GM23338 (cell line): ENCODE measurements around the gene PREB. TPM values are rescaled to one million over a fixed set of nuclear protein-coding genes. Genes with fewer than 3 reads are reported as not detected.

ENCODE experiments used
- ATAC-seq: fragments of 200-7000 bp; cut with Tn5 transposase; 3 replicates; pipeline ENCODE4 v1.9.1; 2020
- DNase-seq: peaks from one replicate; pipeline ENCODE4 v3.0.0-alpha.2; 2015; ENCODE audit warnings: low spot score
- H2AFZ ChIP-seq: fragments of 200-600 bp; sonication (generic); 2 replicates; pipeline ENCODE4 v1.8.0; 2016; ENCODE audit warnings: antibody characterized with exemption, mild to moderate bottlenecking, moderate library complexity
- H3F3A ChIP-seq: fragments of 200-600 bp; sonication (generic); replicated peaks from 2 replicates; pipeline ENCODE4 v1.8.0; 2017; ENCODE audit warnings: antibody characterized with exemption, mixed run types, low read depth
- H3K27ac ChIP-seq: fragments of 200-600 bp; sonication (generic); 2 replicates; pipeline ENCODE4 v1.6.1; 2016; ENCODE audit warnings: low read depth
- H3K27me3 ChIP-seq: fragments of 200-600 bp; sonication (generic); 2 replicates; pipeline ENCODE4 v1.8.0; 2016; ENCODE audit warnings: mild to moderate bottlenecking, mixed run types, moderate library complexity; ENCODE audit not compliant: insufficient read depth
- H3K36me3 ChIP-seq: fragments of 200-600 bp; sonication (generic); 2 replicates; pipeline ENCODE4 v1.8.0; 2016; ENCODE audit warnings: mild to moderate bottlenecking; ENCODE audit not compliant: insufficient read depth
- H3K4me1 ChIP-seq: fragments of 200-600 bp; sonication (generic); 2 replicates; pipeline ENCODE4 v1.8.0; 2016; ENCODE audit warnings: mild to moderate bottlenecking, moderate library complexity; ENCODE audit not compliant: insufficient read depth
- H3K4me2 ChIP-seq: fragments of 200-600 bp; sonication (generic); 2 replicates; pipeline ENCODE4 v1.7.1; 2017; ENCODE audit warnings: mixed run types
- H3K4me3 ChIP-seq: fragments of 200-600 bp; sonication (generic); 2 replicates; pipeline ENCODE4 v1.6.1; 2016; ENCODE audit warnings: mixed run types
- H3K79me2 ChIP-seq: fragments of 200-600 bp; sonication (generic); replicated peaks from 2 replicates; pipeline ENCODE4 v1.8.0; 2017; ENCODE audit warnings: mild to moderate bottlenecking; ENCODE audit not compliant: insufficient read depth
- H3K9me2 ChIP-seq: fragments of 200-600 bp; sonication (generic); 2 replicates; pipeline ENCODE4 v1.8.0; 2017; ENCODE audit not compliant: insufficient read depth
- H4K20me1 ChIP-seq: fragments of 200-600 bp; sonication (generic); replicated peaks from 2 replicates; pipeline ENCODE4 v1.8.0; 2017; ENCODE audit warnings: mild to moderate bottlenecking; ENCODE audit not compliant: insufficient read depth
- H3K27ac Mint-ChIP-seq: 2 replicates; pipeline ENCODE4 v1.8.0; 2020; ENCODE audit warnings: inconsistent platforms, mild to moderate bottlenecking, moderate library complexity, mixed read lengths
- H3K27me3 Mint-ChIP-seq: 3 replicates; pipeline ENCODE4 v1.8.0; 2022; ENCODE audit warnings: low read depth, mild to moderate bottlenecking, moderate library complexity, mixed read lengths, inconsistent platforms; ENCODE audit not compliant: insufficient read depth, poor library complexity
- H3K36me3 Mint-ChIP-seq: 3 replicates; pipeline ENCODE4 v1.8.0; 2021; ENCODE audit warnings: low read depth, mild to moderate bottlenecking, inconsistent platforms, moderate library complexity, mixed read lengths
- H3K4me1 Mint-ChIP-seq: 3 replicates; pipeline ENCODE4 v1.8.0; 2020; ENCODE audit warnings: mild to moderate bottlenecking, inconsistent platforms, mixed read lengths
- H3K4me3 Mint-ChIP-seq: 3 replicates; pipeline ENCODE4 v1.8.0; 2021; ENCODE audit warnings: moderate library complexity, mild to moderate bottlenecking, inconsistent platforms, mixed read lengths
- H3K9me3 Mint-ChIP-seq: 3 replicates; pipeline ENCODE4 v1.8.0; 2020; ENCODE audit warnings: moderate library complexity, mild to moderate bottlenecking, inconsistent platforms, mixed read lengths
- CREB1 ChIP-seq: fragments of 250-450 bp; sonication (Bioruptor Pico); IDR thresholded peaks from 2 replicates; pipeline ENCODE4 v1.5.0; 2020; ENCODE audit warnings: low read depth, mild to moderate bottlenecking, moderate library complexity
- EZH2 ChIP-seq: fragments of 200-600 bp; sonication (generic); IDR thresholded peaks from one replicate; pipeline ENCODE4 v1.8.0; 2017; ENCODE audit warnings: antibody characterized with exemption, mild to moderate bottlenecking, low read depth; ENCODE audit not compliant: unreplicated experiment
- EZH2phosphoT487 ChIP-seq: fragments of 200-600 bp; sonication (generic); IDR thresholded peaks from one replicate; pipeline ENCODE4 v1.8.1; 2018; ENCODE audit warnings: antibody characterized with exemption; ENCODE audit not compliant: unreplicated experiment
- JUNB ChIP-seq: IDR thresholded peaks from one replicate; pipeline ENCODE4 v1.6.1; 2016; ENCODE audit warnings: antibody characterized with exemption; ENCODE audit not compliant: unreplicated experiment
- NANOG ChIP-seq: IDR thresholded peaks from 2 replicates; pipeline ENCODE4 v1.6.1; 2016; ENCODE audit warnings: antibody characterized with exemption, borderline replicate concordance
- POLR2AphosphoS5 ChIP-seq: IDR thresholded peaks from 2 replicates; pipeline ENCODE4 v1.6.1; 2016; ENCODE audit warnings: antibody characterized with exemption, low read depth
- STAT1 ChIP-seq: IDR thresholded peaks from one replicate; pipeline ENCODE4 v1.6.1; 2016; ENCODE audit warnings: antibody characterized with exemption; ENCODE audit not compliant: unreplicated experiment
- ZNF114 ChIP-seq: fragments of 250-450 bp; sonication (Bioruptor Pico); IDR thresholded peaks from 2 replicates; pipeline ENCODE4 v1.5.0; 2020; ENCODE audit warnings: mild to moderate bottlenecking, moderate library complexity
- ZNF331 ChIP-seq: fragments of 250-450 bp; sonication (Bioruptor Pico); IDR thresholded peaks from 2 replicates; pipeline ENCODE4 v1.5.0; 2020; ENCODE audit warnings: low read depth, mild to moderate bottlenecking, moderate library complexity
- polyA plus RNA-seq: library from polyadenylated mRNA; unstranded; fragments of >200 nt; fragmentation: Nextera tagmentation; extraction: Ambion mirVana; gene quantifications from 2 replicates; pipeline ENCODE4 v1.2.1, GENCODE V29; 2016
- total RNA-seq: library from RNA; depleted of rRNA; stranded (reverse); fragments of >200 nt; shearing (Covaris generic); gene quantifications from 2 replicates; pipeline ENCODE4 v1.2.3, GENCODE V29; 2014
- TF ChIP-seq, protein P1 (sequence below): fragments of 250-450 bp; sonication (Bioruptor Pico); IDR thresholded peaks from 2 replicates; pipeline ENCODE4 v1.5.0; 2020; ENCODE audit warnings: mild to moderate bottlenecking, moderate library complexity
- TF ChIP-seq, protein P2 (sequence below): IDR thresholded peaks from 2 replicates; pipeline ENCODE4 v1.6.1; 2016; ENCODE audit warnings: antibody characterized with exemption
- TF ChIP-seq, protein P3 (sequence below), 2 experiments: fragments of 200-600 bp in 1 of 2; sonication (generic) in 1 of 2; conservative IDR thresholded peaks; 2 replicates each; pipeline versions ENCODE4 v1.5.1 to v1.6.1; 2016 to 2017; ENCODE audit warnings: antibody characterized with exemption in 2 of 2, low read depth in 2 of 2, mild to moderate bottlenecking in 2 of 2, moderate library complexity in 1 of 2

The PREB gene
- total and polyA plus RNA-seq, 2 experiments from 2014 or later, result 41.2 to 79.7 TPM

DNA sequence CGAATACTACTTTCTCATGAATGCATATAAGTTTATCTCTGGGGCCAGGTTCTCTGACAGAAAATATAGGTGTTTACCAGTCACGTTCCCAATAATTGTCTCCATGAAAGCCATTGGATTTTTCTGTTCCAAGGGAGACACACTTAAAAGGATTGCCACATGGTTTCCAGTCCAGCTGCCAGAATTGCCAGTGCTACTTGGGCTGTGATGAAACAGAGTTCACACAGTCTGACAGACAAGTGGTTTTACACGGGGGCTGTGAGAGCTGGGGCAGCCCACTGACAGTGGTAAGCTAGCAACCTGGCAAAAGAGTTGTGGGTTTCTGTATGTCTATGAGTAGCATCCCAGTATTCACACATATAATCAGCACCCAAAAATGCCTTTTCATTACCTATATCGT, 49.7 kb upstream of the PREB start:
- ATAC-seq, result no peak

DNA sequence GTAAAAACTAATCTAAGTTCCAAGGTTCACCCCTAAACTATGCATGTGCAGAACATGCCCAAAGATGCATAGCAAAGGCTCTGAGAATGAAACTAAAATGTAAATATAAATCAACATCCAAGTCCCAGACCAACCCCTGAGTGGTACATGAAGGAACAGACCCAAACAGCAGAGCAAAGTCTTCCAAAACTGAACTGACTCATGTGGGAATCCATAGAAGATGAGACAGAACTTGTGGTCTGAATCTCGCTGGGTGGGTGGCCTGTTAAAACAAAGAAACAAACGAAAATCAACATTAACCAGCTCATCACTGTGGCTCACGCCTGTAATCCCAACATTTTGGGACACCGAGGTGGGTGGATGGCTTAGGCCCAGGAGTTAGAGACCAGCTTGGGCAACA, 47.9 kb upstream of the PREB start:
- Mint-ChIP-seq H3K27me3 (no peaks in the 10 kb centered on the region), H3K27ac (no peak overlapping the region), H3K36me3 (no peaks in the 10 kb centered on the region), H3K4me1 (no peaks in the 10 kb centered on the region), H3K4me3 (no peak overlapping the region), H3K9me3 (no peaks in the 10 kb centered on the region)
- H3K27ac ChIP-seq, result no peak overlapping the region
- ATAC-seq, result no peak
- no peaks in the 10 kb centered on the region for H3K79me2 ChIP-seq
- no peaks in the 10 kb centered on the region for H3K36me3 ChIP-seq
- no peak for TF ChIP-seq STAT1
- TF ChIP-seq, protein P1, sequence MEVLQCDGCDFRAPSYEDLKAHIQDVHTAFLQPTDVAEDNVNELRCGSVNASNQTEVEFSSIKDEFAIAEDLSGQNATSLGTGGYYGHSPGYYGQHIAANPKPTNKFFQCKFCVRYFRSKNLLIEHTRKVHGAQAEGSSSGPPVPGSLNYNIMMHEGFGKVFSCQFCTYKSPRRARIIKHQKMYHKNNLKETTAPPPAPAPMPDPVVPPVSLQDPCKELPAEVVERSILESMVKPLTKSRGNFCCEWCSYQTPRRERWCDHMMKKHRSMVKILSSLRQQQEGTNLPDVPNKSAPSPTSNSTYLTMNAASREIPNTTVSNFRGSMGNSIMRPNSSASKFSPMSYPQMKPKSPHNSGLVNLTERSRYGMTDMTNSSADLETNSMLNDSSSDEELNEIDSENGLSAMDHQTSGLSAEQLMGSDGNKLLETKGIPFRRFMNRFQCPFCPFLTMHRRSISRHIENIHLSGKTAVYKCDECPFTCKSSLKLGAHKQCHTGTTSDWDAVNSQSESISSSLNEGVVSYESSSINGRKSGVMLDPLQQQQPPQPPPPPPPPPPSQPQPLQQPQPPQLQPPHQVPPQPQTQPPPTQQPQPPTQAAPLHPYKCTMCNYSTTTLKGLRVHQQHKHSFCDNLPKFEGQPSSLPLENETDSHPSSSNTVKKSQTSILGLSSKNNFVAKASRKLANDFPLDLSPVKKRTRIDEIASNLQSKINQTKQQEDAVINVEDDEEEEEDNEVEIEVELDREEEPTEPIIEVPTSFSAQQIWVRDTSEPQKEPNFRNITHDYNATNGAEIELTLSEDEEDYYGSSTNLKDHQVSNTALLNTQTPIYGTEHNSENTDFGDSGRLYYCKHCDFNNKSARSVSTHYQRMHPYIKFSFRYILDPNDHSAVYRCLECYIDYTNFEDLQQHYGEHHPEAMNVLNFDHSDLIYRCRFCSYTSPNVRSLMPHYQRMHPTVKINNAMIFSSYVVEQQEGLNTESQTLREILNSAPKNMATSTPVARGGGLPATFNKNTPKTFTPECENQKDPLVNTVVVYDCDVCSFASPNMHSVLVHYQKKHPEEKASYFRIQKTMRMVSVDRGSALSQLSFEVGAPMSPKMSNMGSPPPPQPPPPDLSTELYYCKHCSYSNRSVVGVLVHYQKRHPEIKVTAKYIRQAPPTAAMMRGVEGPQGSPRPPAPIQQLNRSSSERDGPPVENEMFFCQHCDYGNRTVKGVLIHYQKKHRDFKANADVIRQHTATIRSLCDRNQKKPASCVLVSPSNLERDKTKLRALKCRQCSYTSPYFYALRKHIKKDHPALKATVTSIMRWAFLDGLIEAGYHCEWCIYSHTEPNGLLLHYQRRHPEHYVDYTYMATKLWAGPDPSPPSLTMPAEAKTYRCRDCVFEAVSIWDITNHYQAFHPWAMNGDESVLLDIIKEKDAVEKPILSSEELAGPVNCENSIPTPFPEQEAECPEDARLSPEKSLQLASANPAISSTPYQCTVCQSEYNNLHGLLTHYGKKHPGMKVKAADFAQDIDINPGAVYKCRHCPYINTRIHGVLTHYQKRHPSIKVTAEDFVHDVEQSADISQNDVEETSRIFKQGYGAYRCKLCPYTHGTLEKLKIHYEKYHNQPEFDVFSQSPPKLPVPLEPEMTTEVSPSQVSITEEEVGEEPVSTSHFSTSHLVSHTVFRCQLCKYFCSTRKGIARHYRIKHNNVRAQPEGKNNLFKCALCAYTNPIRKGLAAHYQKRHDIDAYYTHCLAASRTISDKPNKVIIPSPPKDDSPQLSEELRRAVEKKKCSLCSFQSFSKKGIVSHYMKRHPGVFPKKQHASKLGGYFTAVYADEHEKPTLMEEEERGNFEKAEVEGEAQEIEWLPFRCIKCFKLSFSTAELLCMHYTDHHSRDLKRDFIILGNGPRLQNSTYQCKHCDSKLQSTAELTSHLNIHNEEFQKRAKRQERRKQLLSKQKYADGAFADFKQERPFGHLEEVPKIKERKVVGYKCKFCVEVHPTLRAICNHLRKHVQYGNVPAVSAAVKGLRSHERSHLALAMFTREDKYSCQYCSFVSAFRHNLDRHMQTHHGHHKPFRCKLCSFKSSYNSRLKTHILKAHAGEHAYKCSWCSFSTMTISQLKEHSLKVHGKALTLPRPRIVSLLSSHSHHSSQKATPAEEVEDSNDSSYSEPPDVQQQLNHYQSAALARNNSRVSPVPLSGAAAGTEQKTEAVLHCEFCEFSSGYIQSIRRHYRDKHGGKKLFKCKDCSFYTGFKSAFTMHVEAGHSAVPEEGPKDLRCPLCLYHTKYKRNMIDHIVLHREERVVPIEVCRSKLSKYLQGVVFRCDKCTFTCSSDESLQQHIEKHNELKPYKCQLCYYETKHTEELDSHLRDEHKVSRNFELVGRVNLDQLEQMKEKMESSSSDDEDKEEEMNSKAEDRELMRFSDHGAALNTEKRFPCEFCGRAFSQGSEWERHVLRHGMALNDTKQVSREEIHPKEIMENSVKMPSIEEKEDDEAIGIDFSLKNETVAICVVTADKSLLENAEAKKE (CRISPR knock-in tag), result no peak
- TF ChIP-seq ZNF114, result no peak
- no peak for TF ChIP-seq CREB1
- no peak for TF ChIP-seq EZH2phosphoT487
- TF ChIP-seq NANOG, result no peak
- TF ChIP-seq, protein P2, sequence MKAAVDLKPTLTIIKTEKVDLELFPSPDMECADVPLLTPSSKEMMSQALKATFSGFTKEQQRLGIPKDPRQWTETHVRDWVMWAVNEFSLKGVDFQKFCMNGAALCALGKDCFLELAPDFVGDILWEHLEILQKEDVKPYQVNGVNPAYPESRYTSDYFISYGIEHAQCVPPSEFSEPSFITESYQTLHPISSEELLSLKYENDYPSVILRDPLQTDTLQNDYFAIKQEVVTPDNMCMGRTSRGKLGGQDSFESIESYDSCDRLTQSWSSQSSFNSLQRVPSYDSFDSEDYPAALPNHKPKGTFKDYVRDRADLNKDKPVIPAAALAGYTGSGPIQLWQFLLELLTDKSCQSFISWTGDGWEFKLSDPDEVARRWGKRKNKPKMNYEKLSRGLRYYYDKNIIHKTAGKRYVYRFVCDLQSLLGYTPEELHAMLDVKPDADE, result no peak
- TF ChIP-seq EZH2, result no peak
- no peak for TF ChIP-seq ZNF331
- TF ChIP-seq POLR2AphosphoS5, result no peak
- no peaks in the 10 kb centered on the region for H4K20me1 ChIP-seq
- H3K9me2 ChIP-seq, result no peaks in the 10 kb centered on the region
- no peaks in the 10 kb centered on the region for H3K4me1 ChIP-seq
- no peak overlapping the region for H3K4me2 ChIP-seq
- no peaks in the 10 kb centered on the region for H3F3A ChIP-seq
- no peak for DNase-seq
- H2AFZ ChIP-seq, result 0 out of 2 replicates have a peak overlapping the region, but pooled peaks have one; percentile 32
- no peak overlapping the region for H3K4me3 ChIP-seq
- H3K27me3 ChIP-seq, result no peaks in the 10 kb centered on the region

More for the DNA sequence above, 49.7 kb upstream of the PREB start:
- no peak overlapping the region for H2AFZ ChIP-seq
- TF ChIP-seq, protein P3, sequence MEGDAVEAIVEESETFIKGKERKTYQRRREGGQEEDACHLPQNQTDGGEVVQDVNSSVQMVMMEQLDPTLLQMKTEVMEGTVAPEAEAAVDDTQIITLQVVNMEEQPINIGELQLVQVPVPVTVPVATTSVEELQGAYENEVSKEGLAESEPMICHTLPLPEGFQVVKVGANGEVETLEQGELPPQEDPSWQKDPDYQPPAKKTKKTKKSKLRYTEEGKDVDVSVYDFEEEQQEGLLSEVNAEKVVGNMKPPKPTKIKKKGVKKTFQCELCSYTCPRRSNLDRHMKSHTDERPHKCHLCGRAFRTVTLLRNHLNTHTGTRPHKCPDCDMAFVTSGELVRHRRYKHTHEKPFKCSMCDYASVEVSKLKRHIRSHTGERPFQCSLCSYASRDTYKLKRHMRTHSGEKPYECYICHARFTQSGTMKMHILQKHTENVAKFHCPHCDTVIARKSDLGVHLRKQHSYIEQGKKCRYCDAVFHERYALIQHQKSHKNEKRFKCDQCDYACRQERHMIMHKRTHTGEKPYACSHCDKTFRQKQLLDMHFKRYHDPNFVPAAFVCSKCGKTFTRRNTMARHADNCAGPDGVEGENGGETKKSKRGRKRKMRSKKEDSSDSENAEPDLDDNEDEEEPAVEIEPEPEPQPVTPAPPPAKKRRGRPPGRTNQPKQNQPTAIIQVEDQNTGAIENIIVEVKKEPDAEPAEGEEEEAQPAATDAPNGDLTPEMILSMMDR (conservative IDR thresholded peaks at IDR 0.05; ENCODE audit: low read depth in 2 of 2), result no peak
- no peak for TF ChIP-seq JUNB
- no peak for TF ChIP-seq POLR2AphosphoS5
- no peaks in the 10 kb centered on the region for H3K79me2 ChIP-seq
- peaks cover 2% of the 10 kb centered on the region for H3K27me3 Mint-ChIP-seq
- H3K9me3 Mint-ChIP-seq, result no peaks in the 10 kb centered on the region
- H3K4me3 Mint-ChIP-seq, result no peak overlapping the region
- no peaks in the 10 kb centered on the region for H3K27me3 ChIP-seq
- H3K27ac Mint-ChIP-seq, result no peak overlapping the region
- no peaks in the 10 kb centered on the region for H3K4me1 ChIP-seq
- H3K4me1 Mint-ChIP-seq, result no peaks in the 10 kb centered on the region
- H3F3A ChIP-seq, result no peaks in the 10 kb centered on the region
- no peak overlapping the region for H3K27ac ChIP-seq
- no peaks in the 10 kb centered on the region for H3K36me3 ChIP-seq
- no peak for DNase-seq
- no peaks in the 10 kb centered on the region for H3K9me2 ChIP-seq
- no peak overlapping the region for H3K4me3 ChIP-seq
- no peaks in the 10 kb centered on the region for H3K36me3 Mint-ChIP-seq
- H4K20me1 ChIP-seq, result no peaks in the 10 kb centered on the region
- no peak overlapping the region for H3K4me2 ChIP-seq
